Measurements from ENCODE around the gene GRM8.

The GRM8 gene

DNA sequence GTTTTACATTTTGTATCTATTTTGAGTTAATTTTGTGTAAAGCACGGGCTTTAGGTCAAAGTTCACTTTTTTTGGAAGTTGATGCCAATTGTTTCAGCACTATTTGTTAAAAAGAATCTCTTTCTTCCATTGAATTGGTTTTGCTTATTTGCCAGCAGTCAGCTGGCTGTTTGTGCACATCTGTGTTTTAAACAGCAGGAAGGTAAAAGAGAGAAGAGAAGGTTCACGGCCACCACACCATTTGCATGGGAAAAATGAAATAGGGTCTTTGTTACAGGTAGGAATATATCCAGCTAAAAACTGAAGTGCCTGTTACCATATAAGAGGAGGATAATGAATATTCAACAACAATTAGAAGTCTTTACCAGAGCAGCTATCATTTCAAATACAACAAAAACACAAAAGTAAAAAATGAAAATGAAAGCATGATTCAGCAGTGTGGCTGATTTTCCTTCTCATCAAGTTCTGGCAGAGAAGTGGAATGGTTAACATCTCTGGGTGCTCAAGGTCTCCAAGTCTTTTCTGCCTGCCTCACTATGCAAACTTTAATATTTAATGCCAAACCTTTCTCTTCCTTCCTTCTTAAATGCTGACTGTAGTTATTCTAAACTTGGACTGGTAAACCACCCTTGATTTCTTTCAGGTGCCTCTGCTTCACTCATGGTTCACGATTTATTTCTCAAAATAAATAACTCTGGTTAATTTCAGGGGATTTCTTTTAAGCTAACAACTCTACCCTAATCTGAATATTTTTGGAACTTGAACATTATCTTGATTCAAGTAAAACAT lies 841.5 kb downstream of the GRM8 start:
- Histone ChIP-seq H3K4me3 (ENCODE audit: low read length) (no peak overlapping the region), H3K4me1 (ENCODE audit: control insufficient read depth, insufficient read depth, low read length) (no peaks in the 10 kb centered on the region), H3K9me3 (ENCODE audit: control insufficient read depth, insufficient read depth, low read length) (no peaks in the 10 kb centered on the region), H3K36me3 (ENCODE audit: control insufficient read depth, insufficient read depth, low read length) (no peaks in the 10 kb centered on the region), H3K27ac (ENCODE audit: low read length) (no peak overlapping the region), H3K27me3 (ENCODE audit: control insufficient read depth, insufficient read depth, low read length) (no peaks in the 10 kb centered on the region)
- no peak for DNase-seq (ENCODE audit: low read depth, low spot score)
- no CpG with 5 or more reads among the region's 3 CpGs for WGBS (ENCODE audit: insufficient coverage, insufficient read length)

DNA sequence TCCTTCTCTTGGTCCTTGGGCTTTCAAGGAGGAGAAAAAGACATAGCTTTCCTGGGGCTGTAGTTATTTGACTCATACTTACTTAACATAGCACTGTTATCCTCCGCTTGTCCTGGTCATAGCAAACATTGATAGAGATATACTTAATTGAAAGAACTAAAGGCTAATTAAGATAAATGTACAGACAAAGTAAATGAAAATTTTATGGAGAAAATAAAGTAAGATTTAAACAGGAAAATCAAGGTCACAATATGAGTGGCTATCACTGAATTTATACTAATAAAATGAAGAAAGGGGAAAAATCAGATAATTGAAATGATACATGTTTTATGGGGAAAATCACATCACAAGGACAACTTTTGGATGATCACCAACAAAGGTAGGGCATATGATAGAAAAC lies 849.7 kb downstream of the GRM8 start:
- no peak for DNase-seq (ENCODE audit: low read depth, low spot score)
- H3K4me3 ChIP-seq (ENCODE audit: low read length): no peak overlapping the region
- no peaks in the 10 kb centered on the region for H3K36me3 ChIP-seq (ENCODE audit: control insufficient read depth, insufficient read depth, low read length)
- no CpG with 5 or more reads among the region's 1 CpG for WGBS (ENCODE audit: insufficient coverage, insufficient read length)
- H3K27ac ChIP-seq (ENCODE audit: low read length): no peak overlapping the region
- H3K9me3 ChIP-seq (ENCODE audit: control insufficient read depth, insufficient read depth, low read length): no peaks in the 10 kb centered on the region
- no peaks in the 10 kb centered on the region for H3K27me3 ChIP-seq (ENCODE audit: control insufficient read depth, insufficient read depth, low read length)
- H3K4me1 ChIP-seq (ENCODE audit: control insufficient read depth, insufficient read depth, low read length): no peaks in the 10 kb centered on the region

DNA sequence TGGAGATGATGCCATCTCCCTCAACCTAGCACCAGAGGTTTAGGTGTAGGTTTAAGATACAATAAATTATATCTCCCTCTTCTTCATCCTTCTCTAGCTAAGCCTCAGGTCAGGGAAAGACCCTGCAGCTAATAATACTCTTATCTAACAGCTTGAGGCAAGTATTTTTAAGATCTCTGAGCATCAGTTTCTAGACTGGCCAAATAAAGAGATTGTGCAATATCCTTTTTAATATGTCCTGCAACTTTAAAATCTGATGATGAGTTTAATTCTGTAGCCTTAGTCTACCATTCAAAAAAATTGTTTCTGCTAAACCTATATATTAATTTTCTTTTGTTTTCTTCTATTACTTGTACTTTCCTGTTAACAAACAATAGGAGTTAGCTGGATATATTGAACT lies 850.8 kb downstream of the GRM8 start:
- Histone ChIP-seq H3K27ac (ENCODE audit: low read length) (no peak overlapping the region), H3K36me3 (ENCODE audit: control insufficient read depth, insufficient read depth, low read length) (no peaks in the 10 kb centered on the region), H3K4me3 (ENCODE audit: low read length) (no peak overlapping the region), H3K27me3 (ENCODE audit: control insufficient read depth, insufficient read depth, low read length) (no peaks in the 10 kb centered on the region), H3K4me1 (ENCODE audit: control insufficient read depth, insufficient read depth, low read length) (no peaks in the 10 kb centered on the region), H3K9me3 (ENCODE audit: control insufficient read depth, insufficient read depth, low read length) (no peaks in the 10 kb centered on the region)
- no peak for DNase-seq (ENCODE audit: low read depth, low spot score)

DNA sequence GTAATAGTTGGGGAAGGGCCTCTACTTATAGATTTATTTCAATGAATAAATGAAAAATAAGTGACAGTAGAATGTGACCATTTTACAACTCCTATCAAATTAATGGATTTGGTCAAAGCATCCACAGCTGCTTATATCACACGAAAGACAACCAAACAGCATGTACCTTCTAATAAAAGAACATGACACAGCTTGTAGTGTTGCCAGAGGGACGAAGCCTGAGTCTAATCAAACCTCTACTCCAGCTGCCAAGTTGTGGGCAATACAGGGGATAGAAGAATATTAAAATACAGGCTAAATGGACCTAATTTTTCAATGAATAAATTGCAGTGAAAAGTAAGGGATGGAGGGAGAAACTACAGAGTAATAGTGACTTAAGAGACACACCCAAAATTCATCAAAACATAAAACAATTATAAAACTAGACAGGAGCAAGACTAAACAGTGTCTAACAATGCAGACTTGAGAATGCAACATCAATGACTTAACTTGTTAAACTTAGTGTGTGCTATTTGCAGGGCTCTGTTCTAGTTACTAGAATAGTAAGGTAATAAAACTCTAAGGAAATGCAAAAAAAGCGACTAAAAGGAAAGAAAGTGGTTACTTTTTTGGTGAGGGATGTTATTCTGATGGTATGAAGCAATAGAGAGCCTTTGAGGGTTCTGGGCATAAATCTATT lies 853.8 kb downstream of the GRM8 start:
- no peak for DNase-seq (ENCODE audit: low read depth, low spot score)
- H3K27me3 ChIP-seq (ENCODE audit: control insufficient read depth, insufficient read depth, low read length): no peaks in the 10 kb centered on the region
- H3K9me3 ChIP-seq (ENCODE audit: control insufficient read depth, insufficient read depth, low read length): no peaks in the 10 kb centered on the region
- H3K27ac ChIP-seq (ENCODE audit: low read length): no peak overlapping the region
- no CpG with 5 or more reads among the region's 3 CpGs for WGBS (ENCODE audit: insufficient coverage, insufficient read length)
- H3K4me3 ChIP-seq (ENCODE audit: low read length): no peak overlapping the region
- H3K4me1 ChIP-seq (ENCODE audit: control insufficient read depth, insufficient read depth, low read length): no peaks in the 10 kb centered on the region
- H3K36me3 ChIP-seq (ENCODE audit: control insufficient read depth, insufficient read depth, low read length): no peaks in the 10 kb centered on the region

DNA sequence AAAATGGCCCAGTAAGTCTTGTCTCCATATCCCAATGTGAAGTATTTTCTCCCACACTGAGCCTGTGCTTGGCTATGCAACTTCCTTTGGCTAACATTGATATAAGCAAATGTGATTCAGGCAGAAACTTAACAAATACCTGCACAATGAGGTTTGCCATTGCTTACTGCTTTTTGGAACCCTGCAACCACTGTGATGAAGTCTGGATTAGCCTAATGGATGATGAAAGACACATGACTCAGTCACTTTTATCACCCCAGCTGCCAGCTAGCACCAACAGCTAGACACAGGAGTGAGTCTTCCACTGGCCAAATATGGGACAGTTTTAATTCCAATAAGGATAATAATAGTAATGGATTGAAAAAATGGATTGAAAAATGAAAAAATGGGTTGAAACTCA lies 854.5 kb downstream of the GRM8 start:
- no peak for DNase-seq (ENCODE audit: low read depth, low spot score)
- no peaks in the 10 kb centered on the region for H3K36me3 ChIP-seq (ENCODE audit: control insufficient read depth, insufficient read depth, low read length)

DNA sequence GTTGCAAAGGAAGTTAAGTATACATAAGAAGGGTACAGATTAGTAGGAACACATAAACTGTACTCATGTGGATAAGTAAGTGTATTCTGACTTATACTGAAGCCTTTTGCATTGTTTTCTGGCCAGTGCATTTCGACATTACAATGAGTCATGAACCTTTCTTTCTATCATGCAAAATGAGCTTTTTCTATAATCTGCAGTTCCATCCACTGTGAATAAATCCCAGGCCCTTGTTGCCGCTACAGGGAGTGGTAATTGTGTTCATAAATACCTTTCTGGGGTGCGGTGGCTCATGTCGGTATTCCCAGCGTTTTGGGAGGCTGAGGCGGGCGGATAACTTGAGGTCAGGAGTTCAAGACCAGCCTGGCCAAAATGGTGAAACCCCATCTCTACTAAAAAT lies 858.3 kb downstream of the GRM8 start:
- WGBS (ENCODE audit: insufficient coverage, insufficient read length): no CpG with 5 or more reads among the region's 7 CpGs
- no peaks in the 10 kb centered on the region for H3K9me3 ChIP-seq (ENCODE audit: control insufficient read depth, insufficient read depth, low read length)
- no peaks in the 10 kb centered on the region for H3K36me3 ChIP-seq (ENCODE audit: control insufficient read depth, insufficient read depth, low read length)
- DNase-seq (ENCODE audit: low read depth, low spot score): no peak
- H3K27ac ChIP-seq (ENCODE audit: low read length): no peak overlapping the region
- no peak overlapping the region for H3K4me3 ChIP-seq (ENCODE audit: low read length)
- no peaks in the 10 kb centered on the region for H3K27me3 ChIP-seq (ENCODE audit: control insufficient read depth, insufficient read depth, low read length)
- no peaks in the 10 kb centered on the region for H3K4me1 ChIP-seq (ENCODE audit: control insufficient read depth, insufficient read depth, low read length)

More for the DNA sequence above, 854.5 kb downstream of the GRM8 start:
- Histone ChIP-seq H3K4me3 (ENCODE audit: low read length) (no peak overlapping the region), H3K4me1 (ENCODE audit: control insufficient read depth, insufficient read depth, low read length) (no peaks in the 10 kb centered on the region), H3K27me3 (ENCODE audit: control insufficient read depth, insufficient read depth, low read length) (no peaks in the 10 kb centered on the region), H3K9me3 (ENCODE audit: control insufficient read depth, insufficient read depth, low read length) (no peaks in the 10 kb centered on the region), H3K27ac (ENCODE audit: low read length) (no peak overlapping the region)

All from iPS DF 6.9 (cell line).